ENCODE measurements around the gene SKIC2. TPM values are rescaled to one million over a fixed set of nuclear protein-coding genes. Genes with fewer than 3 reads are reported as not detected.
"Not testable (repeated sequence)": the region's sequence is repeated elsewhere in the genome, so short reads cannot be mapped to it uniquely, and the experiment has no call there.

The SKIC2 gene
- polyA plus RNA-seq, 3 donors: 35.7 to 49.2 (median 37.6) TPM

DNA sequence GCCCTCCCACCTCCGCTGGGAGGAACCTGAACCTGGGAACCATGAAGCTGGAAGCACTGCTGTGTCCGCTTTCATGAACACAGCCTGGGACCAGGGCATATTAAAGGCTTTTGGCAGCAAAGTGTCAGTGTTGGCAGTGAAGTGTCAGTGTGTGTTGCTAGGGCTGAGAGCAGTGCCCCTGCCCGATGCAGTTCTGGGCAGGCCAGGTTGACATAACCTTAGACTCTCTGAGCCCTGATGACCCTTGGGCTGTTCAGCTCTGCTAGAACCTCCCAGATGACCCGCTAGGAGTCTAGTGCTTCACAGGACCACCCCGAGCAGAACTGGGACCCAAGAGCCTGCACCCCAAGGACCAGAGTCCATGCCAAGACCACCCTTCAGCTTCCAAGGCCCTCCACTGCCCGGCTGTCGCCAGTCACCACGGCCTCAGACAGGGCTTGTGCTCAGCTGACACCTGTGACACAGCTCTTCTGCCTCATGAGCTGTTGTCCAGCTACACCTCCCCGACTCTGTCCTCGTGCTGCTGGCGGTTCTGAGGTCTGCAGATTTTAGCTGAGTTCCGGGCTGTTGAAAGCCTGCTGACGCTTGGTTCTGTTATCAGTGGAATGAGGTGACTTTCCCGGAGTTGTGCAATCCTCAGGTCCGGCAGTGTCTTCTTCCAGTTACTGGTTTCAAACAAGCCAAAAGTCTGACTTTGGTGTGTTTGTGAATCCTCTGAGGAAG is 43.7 kb downstream of the SKIC2 start:
- not testable (repeated sequence) for DNase-seq (ENCODE audit: low read depth in 3 of 3, low spot score in 2 of 3)

DNA sequence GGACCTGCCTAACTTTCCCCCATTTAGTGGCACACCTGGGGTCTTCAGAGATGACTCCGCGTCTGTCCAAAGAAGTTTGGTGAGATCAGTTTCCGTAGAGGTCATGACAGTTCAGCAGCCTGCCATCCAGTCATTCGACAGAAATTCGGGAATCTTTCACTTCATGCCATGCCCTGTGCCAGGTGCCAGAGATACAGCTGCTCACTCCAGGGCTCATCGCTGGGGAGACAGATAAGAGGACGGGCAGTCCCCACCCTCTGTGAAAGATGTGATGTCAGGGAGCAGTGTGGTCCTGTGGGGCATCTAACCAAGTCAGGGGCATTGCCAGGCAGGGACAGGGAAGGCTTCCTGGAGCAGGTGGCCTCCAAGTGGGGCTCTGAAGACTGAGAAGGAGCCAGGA is 44.3 kb downstream of the SKIC2 start:
- not testable (repeated sequence) for DNase-seq (ENCODE audit: low read depth in 3 of 3, low spot score in 2 of 3)

DNA sequence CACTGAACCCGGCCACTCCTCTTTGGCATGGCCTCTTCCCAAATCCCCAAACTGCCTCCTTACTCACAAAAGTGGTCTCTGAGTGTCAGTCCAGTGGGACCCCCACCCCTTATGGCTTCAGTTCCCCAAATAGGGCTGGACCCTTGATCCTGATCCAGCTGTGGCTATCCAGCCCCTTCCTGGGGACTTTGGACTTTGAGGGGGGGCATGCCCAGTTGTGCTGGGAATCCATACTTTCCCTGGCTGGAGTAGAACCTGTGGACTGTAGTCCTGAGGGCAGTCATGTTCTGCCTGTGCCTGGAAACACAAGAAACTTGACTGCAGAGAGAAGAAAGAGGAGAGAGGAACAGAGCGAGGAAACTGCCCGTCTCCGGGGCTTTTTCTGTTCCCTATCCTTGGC is 45.4 kb downstream of the SKIC2 start:
- not testable (repeated sequence) for DNase-seq (ENCODE audit: low read depth in 3 of 3, low spot score in 2 of 3)

DNA sequence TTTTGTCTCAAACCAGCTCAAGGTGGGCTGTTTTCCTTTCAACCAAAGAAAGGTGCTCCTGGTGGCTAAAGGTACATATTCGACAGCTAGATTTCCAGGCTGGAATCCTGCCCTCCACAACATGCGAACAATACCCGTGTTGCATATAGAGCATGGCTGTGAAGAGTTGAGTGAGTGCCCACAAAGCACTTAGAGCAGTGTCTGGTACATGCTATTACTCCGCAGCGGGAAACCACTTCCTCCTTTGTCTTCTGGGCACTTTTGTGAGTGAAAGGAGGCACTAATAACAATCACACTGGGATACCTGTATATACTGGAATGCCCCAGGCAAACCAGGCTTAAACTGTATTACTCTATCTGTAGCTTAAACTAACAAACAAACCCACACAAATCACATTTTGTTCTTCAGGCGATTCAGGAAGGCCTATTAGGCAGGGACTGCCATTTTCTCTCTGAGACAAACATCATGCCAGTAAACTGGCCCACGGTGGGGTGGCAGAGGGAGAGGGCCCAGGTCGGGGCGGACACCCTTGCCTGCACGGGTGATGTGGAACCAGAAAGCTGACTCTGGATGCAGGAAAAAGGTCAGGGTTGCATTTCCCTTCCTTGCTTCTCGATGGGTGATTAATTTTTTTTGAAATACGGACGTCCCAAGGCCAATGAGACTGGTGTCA is 46.0 kb downstream of the SKIC2 start:
- not testable (repeated sequence) for DNase-seq (ENCODE audit: low read depth in 3 of 3, low spot score in 2 of 3)

DNA sequence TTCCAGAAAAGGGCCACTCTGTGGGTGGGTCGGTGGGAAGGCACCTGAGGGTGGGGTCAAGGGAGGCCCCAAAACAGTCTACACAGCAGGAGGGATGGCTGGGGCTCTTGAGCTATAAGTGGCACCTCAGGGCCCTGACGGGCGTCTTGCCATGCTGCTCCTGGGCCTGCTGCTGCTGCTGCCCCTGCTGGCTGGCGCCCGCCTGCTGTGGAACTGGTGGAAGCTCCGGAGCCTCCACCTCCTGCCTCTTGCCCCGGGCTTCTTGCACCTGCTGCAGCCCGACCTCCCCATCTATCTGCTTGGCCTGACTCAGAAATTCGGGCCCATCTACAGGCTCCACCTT is 46.5 kb downstream of the SKIC2 start:
- DNase-seq (ENCODE audit: low read depth in 3 of 3, low spot score in 2 of 3): not testable (repeated sequence)

DNA sequence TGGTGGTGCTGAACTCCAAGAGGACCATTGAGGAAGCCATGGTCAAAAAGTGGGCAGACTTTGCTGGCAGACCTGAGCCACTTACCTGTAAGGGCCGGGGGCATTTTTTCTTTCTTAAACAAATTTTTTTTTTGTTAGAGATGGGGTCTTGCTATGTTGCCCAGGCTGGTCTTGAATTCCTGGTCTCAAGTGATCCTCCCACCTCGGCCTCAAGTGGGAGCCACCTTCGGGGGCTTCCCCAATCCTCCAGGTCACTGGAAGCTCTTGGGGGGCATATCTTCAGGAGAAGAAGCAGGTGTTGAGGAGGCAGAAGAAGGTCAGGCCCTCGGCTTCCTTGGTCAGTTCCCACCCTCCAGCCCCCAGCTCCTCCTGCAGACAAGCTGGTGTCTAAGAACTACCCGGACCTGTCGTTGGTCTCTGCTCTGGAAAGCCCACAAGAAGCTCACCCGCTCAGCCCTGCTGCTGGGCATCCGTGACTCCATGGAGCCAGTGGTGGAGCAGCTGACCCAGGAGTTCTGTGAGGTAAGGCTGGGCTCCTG is 47.1 kb downstream of the SKIC2 start:
- not testable (repeated sequence) for DNase-seq (ENCODE audit: low read depth in 3 of 3, low spot score in 2 of 3)

DNA sequence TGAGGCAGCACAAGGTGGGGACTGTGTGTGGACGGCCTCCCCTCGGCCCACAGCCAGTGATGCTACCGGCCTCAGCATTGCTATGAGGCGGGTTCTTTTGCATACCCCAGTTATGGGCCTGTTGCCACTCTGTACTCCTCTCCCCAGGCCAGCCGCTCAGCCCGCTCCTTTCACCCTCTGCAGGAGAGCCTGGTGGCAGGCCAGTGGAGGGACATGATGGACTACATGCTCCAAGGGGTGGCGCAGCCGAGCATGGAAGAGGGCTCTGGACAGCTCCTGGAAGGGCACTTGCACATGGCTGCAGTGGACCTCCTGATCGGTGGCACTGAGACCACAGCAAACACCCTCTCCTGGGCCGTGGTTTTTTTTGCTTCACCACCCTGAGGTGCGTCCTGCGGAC is 48.1 kb downstream of the SKIC2 start:
- not testable (repeated sequence) for DNase-seq (ENCODE audit: low read depth in 3 of 3, low spot score in 2 of 3)

DNA sequence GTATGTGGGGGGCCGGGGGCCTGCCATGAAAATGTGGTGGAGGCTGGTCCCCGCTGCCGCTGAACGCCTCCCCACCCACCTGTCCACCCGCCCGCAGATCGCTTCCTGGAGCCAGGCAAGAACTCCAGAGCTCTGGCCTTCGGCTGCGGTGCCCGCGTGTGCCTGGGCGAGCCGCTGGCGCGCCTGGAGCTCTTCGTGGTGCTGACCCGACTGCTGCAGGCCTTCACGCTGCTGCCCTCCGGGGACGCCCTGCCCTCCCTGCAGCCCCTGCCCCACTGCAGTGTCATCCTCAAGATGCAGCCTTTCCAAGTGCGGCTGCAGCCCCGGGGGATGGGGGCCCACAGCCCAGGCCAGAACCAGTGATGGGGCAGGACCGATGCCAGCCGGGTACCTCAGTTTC is 49.1 kb downstream of the SKIC2 start:
- not testable (repeated sequence) for DNase-seq (ENCODE audit: low read depth in 3 of 3, low spot score in 2 of 3)

DNA sequence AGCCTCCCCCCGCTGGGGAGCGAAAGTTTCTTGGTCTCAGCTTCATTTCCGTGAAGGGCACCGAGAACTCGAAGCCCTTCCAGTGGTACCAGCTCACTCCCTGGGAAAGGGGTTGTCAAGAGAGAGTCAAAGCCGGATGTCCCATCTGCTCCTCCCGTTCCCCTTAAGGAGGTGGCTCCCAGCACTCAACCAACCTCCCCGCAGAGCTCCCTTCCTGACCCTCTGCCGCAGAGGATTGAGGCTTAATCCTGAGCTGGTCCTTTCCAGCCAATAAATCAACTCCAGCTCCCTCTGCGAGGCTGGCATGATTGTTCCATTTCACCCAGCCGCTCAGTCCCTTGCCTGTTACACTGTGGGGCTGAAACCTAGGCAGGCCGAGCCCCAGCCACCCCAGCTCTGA is 49.6 kb downstream of the SKIC2 start:
- not testable (repeated sequence) for DNase-seq (ENCODE audit: low read depth in 3 of 3, low spot score in 2 of 3)

DNA sequence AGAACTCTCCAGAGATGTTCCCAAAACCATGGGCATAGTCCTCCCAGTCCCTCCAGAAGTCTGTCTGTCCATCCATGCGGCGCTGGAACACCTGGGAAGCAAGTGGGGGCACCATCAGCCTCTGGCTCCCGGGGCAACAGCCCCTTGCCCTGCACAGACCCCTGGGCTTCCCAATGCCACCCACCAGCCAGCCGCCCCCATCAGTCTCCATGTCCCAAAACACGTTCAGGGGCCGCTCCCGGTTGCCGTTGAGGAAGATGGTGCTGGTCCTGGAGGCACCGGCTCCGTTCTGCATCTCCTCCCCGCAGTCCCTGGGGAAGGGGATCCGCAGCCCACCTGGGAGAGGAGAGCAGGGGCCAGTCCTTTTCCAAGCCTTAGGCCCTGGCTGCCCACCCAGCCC is 50.6 kb downstream of the SKIC2 start:
- not testable (repeated sequence) for DNase-seq (ENCODE audit: low read depth in 3 of 3, low spot score in 2 of 3)

DNA sequence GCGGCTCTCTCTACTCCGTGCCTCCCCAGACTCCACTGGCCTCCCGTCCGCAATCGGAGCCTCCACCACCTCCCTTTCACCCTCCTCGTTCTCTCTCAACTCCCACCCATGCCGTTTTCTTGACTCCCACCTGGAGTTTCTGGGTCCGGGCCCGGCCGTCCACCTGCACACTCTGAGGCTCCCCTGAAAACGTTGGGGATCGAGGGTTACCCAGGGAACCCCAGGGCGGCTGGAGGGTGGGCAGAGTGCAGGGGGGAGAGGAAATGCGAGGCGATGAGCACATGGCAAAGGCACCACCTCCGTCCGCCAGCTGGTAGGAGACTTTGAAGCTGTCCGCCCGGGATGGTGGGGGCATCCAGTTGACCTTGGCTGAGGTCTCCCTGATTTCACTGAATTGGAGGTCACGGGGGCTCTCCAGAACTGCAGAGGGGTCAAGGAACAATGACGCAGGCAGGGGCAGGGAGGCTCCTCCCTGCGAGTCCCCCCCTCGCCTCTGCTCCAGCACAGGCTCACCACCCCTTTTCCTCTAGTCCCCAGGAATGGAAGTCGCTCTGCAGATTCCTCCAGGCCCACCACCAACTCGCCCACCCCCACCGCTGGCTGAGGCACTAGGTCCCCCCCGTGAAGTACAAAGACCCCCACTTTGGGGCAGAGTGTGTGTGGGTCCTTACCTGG is 52.0 kb downstream of the SKIC2 start:
- DNase-seq (ENCODE audit: low read depth in 3 of 3, low spot score in 2 of 3): not testable (repeated sequence)

DNA sequence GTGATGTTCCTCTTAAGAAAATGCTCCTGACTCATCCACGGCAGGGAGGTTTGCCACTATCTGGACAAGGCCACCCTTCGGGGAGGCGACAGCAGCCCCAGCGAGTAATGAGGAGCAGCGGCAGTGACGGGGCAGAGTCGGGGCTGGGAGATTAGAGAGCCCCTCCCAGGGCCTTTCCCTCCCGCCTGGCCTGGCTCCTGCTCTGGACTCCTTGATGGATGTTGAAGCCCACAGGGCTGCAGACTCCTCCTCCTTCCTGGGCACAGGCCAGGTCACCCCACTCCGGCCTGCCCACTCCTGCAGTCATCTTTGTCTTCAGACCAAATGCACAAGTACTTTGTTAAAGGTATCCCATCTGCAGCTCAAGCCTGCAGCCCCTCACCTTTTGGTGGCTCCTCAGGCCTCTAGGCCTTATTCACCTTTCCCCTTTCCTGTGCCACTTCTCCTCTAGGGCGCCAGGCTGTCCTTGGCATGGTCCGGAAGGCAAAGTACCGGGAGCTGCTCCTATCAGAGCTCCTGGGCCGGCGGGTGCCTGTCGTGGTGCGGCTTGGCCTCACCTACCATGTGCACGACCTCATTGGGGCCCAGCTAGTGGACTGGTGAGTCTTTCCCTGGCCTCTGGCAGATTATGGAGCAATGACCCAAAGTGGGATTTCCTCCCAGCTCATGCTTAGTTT is 54.1 kb downstream of the SKIC2 start:
- DNase-seq (ENCODE audit: low read depth in 3 of 3, low spot score in 2 of 3): not testable (repeated sequence)

DNA sequence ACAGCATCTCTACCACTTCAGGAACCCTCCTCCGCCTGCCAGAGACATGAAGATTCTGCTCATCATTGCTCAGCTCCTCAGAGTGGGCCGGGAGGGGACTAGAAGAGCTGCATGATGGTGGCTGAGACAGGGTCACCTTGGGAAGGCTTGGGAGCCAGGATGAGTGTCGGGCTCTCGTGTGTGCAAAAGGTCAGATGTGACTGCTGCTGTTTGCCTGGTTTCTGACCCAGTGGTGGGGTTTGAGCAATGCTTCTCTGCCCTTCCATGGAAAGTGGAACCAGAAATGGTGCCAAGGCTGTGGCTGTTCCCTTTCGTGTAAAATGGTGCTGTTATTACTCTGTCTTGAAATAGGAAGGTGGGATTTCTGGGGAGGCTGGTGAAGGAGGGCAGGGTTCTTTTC is 54.8 kb downstream of the SKIC2 start:
- not testable (repeated sequence) for DNase-seq (ENCODE audit: low read depth in 3 of 3, low spot score in 2 of 3)

DNA sequence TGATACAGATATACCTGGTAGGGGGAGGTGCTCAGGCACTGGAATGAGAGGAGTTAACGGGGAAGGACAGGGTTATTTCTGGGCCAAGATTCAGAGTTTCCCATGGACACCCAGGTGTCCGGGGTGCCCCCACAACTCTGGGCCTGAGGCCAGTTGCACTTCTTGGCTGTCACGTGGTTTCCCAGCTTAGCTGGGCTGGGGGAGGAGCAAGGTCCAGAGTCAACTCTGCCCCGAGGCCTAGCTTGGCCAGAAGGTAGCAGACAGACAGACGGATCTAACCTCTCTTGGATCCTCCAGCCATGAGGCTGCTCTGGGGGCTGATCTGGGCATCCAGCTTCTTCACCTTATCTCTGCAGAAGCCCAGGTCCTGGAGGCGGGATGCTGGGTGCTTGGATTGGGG is 55.6 kb downstream of the SKIC2 start, which contains the start of gene C4B:
TSS of gene C4B (plus strand) at position 249 of the 400 bp plus-strand sequence. CDS start at position 300, 51 bp downstream.
- DNase-seq (ENCODE audit: low read depth in 3 of 3, low spot score in 2 of 3): not testable (repeated sequence)

Other genes with a start within 250 kb of the SKIC2 start
- gene LY6G6D, start 243.8 kb upstream of the SKIC2 start, polyA plus RNA-seq (ENCODE audit: insufficient read length in 3 of 3): under 1 TPM in 1 of 3 donors, not detected in 2; 0.34 TPM
- gene LY6G6C, start 237.4 kb upstream of the SKIC2 start, polyA plus RNA-seq (ENCODE audit: insufficient read length in 3 of 3): under 1 TPM; 0.18 to 0.28 (median 0.22) TPM
- 1 to 10 TPM; 1.1 to 2.3 (median 1.4) TPM for gene MPIG6B, start 235.8 kb upstream of the SKIC2 start, polyA plus RNA-seq (ENCODE audit: insufficient read length in 3 of 3)
- gene DDAH2, start 229.9 kb upstream of the SKIC2 start, polyA plus RNA-seq (ENCODE audit: insufficient read length in 3 of 3): 100 to 1,000 TPM; 157 to 166 (median 162) TPM
- gene CLIC1, start 222.6 kb upstream of the SKIC2 start, polyA plus RNA-seq (ENCODE audit: insufficient read length in 3 of 3): 100 to 1,000 TPM; 313 to 334 (median 325) TPM
- 10 to 100 TPM; 13.8 to 16.7 (median 15.3) TPM for gene MSH5, start 219.2 kb upstream of the SKIC2 start, polyA plus RNA-seq (ENCODE audit: insufficient read length in 3 of 3)
- gene SAPCD1, start 196.5 kb upstream of the SKIC2 start, polyA plus RNA-seq (ENCODE audit: insufficient read length in 3 of 3): 1 to 10 TPM; 2.1 to 7.4 (median 6.0) TPM
- gene VWA7, start 181.8 kb upstream of the SKIC2 start, polyA plus RNA-seq (ENCODE audit: insufficient read length in 3 of 3): 1 to 10 TPM; 6.8 to 9.4 (median 8.5) TPM
- gene VARS1, start 163.4 kb upstream of the SKIC2 start, polyA plus RNA-seq (ENCODE audit: insufficient read length in 3 of 3): 10 to 100 TPM; 57.2 to 59.4 (median 58.1) TPM
- gene LSM2, start 152.2 kb upstream of the SKIC2 start, polyA plus RNA-seq (ENCODE audit: insufficient read length in 3 of 3): 10 to 100 TPM; 86.8 to 93.1 (median 87.3) TPM
- gene HSPA1L, start 143.9 kb upstream of the SKIC2 start, polyA plus RNA-seq (ENCODE audit: insufficient read length in 3 of 3): 1 to 10 TPM; 4.1 to 4.3 (median 4.3) TPM
- 100 to 1,000 TPM in 1 of 3 donors, 10 to 100 TPM in 2; 83.5 to 115 (median 87.1) TPM for gene HSPA1A, start 143.6 kb upstream of the SKIC2 start, polyA plus RNA-seq (ENCODE audit: insufficient read length in 3 of 3)
- 100 to 1,000 TPM; 112 to 164 (median 134) TPM for gene HSPA1B, start 131.4 kb upstream of the SKIC2 start, polyA plus RNA-seq (ENCODE audit: insufficient read length in 3 of 3)
- 10 to 100 TPM; 69.0 to 89.7 (median 77.5) TPM for gene NEU1, start 96.4 kb upstream of the SKIC2 start, polyA plus RNA-seq (ENCODE audit: insufficient read length in 3 of 3)
- 10 to 100 TPM; 34.7 to 45.8 (median 43.8) TPM for gene SLC44A4, start 80.2 kb upstream of the SKIC2 start, polyA plus RNA-seq (ENCODE audit: insufficient read length in 3 of 3)
- 10 to 100 TPM; 67.9 to 74.0 (median 68.5) TPM for gene EHMT2, start 61.5 kb upstream of the SKIC2 start, polyA plus RNA-seq (ENCODE audit: insufficient read length in 3 of 3)
- gene ZBTB12, start 57.1 kb upstream of the SKIC2 start, polyA plus RNA-seq (ENCODE audit: insufficient read length in 3 of 3): 10 to 100 TPM; 23.5 to 27.3 (median 25.5) TPM
- 1 to 10 TPM; 3.3 to 4.3 (median 4.0) TPM for gene C2, start 31.5 kb upstream of the SKIC2 start, polyA plus RNA-seq (ENCODE audit: insufficient read length in 3 of 3)
- gene CFB, start 13.1 kb upstream of the SKIC2 start, polyA plus RNA-seq (ENCODE audit: insufficient read length in 3 of 3): 10 to 100 TPM in 1 of 3 donors, 1 to 10 TPM in 2; 5.0 to 17.5 (median 5.7) TPM
- 10 to 100 TPM; 90.8 to 94.0 (median 92.7) TPM for gene NELFE, start 204 bp upstream of the SKIC2 start, polyA plus RNA-seq (ENCODE audit: insufficient read length in 3 of 3)
- gene DXO, start 13.0 kb downstream of the SKIC2 start, polyA plus RNA-seq (ENCODE audit: insufficient read length in 3 of 3): 10 to 100 TPM; 25.7 to 26.8 (median 26.0) TPM
- 10 to 100 TPM; 10.9 to 22.9 (median 13.1) TPM for gene C4A, start 22.9 kb downstream of the SKIC2 start, polyA plus RNA-seq (ENCODE audit: insufficient read length in 3 of 3)
- gene C4B, start 55.6 kb downstream of the SKIC2 start, polyA plus RNA-seq (ENCODE audit: insufficient read length in 3 of 3): 10 to 100 TPM; 12.0 to 24.1 (median 14.0) TPM
- gene CYP21A2, start 79.2 kb downstream of the SKIC2 start, polyA plus RNA-seq (ENCODE audit: insufficient read length in 3 of 3): 1 to 10 TPM in 1 of 3 donors, under 1 TPM in 2; 0.55 to 1.3 (median 0.58) TPM
- 1 to 10 TPM; 2.4 to 2.7 (median 2.5) TPM for gene TNXB, start 150.2 kb downstream of the SKIC2 start, polyA plus RNA-seq (ENCODE audit: insufficient read length in 3 of 3)
- gene ATF6B, start 169.1 kb downstream of the SKIC2 start, polyA plus RNA-seq (ENCODE audit: insufficient read length in 3 of 3): 10 to 100 TPM; 83.2 to 94.0 (median 84.1) TPM
- gene FKBPL, start 171.1 kb downstream of the SKIC2 start, polyA plus RNA-seq (ENCODE audit: insufficient read length in 3 of 3): 1 to 10 TPM; 7.0 to 7.5 (median 7.5) TPM
- 1 to 10 TPM; 2.0 to 2.5 (median 2.1) TPM for gene PRRT1, start 192.8 kb downstream of the SKIC2 start, polyA plus RNA-seq (ENCODE audit: insufficient read length in 3 of 3)
- 10 to 100 TPM; 28.5 to 32.0 (median 28.8) TPM for gene PPT2, start 195.0 kb downstream of the SKIC2 start, polyA plus RNA-seq (ENCODE audit: insufficient read length in 3 of 3)
- gene EGFL8, start 205.4 kb downstream of the SKIC2 start, polyA plus RNA-seq (ENCODE audit: insufficient read length in 3 of 3): 10 to 100 TPM; 13.7 to 16.5 (median 16.3) TPM
- 100 to 1,000 TPM in 1 of 3 donors, 10 to 100 TPM in 2; 93.5 to 106 (median 99.4) TPM for gene AGPAT1, start 216.9 kb downstream of the SKIC2 start, polyA plus RNA-seq (ENCODE audit: insufficient read length in 3 of 3)
- 100 to 1,000 TPM in 1 of 3 donors, 10 to 100 TPM in 2; 93.0 to 113 (median 98.6) TPM for gene RNF5, start 219.2 kb downstream of the SKIC2 start, polyA plus RNA-seq (ENCODE audit: insufficient read length in 3 of 3)
- gene AGER, start 225.1 kb downstream of the SKIC2 start, polyA plus RNA-seq (ENCODE audit: insufficient read length in 3 of 3): 10 to 100 TPM in 2 of 3 donors, 1 to 10 TPM in 1; 8.6 to 15.8 (median 10.8) TPM
- 100 to 1,000 TPM; 150 to 165 (median 155) TPM for gene PBX2, start 231.0 kb downstream of the SKIC2 start, polyA plus RNA-seq (ENCODE audit: insufficient read length in 3 of 3)
- gene GPSM3, start 233.5 kb downstream of the SKIC2 start, polyA plus RNA-seq (ENCODE audit: insufficient read length in 3 of 3): 1 to 10 TPM; 7.7 to 9.9 (median 8.4) TPM